Tibial nerve (tissue), 4 donors: ENCODE measurements around the gene LCP1. TPM values are rescaled to one million over a fixed set of nuclear protein-coding genes. Genes with fewer than 3 reads are reported as not detected.

ENCODE experiments used
- DNase-seq, 2 donors: peaks; one replicate each; pipeline ENCODE4 v3.0.0-alpha.2; 2019; ENCODE audit warnings: low spot score in 2 of 2
- H3K27ac ChIP-seq, 4 donors: fragments of 200-600 bp; sonication (generic) in 3 of 4; one replicate each; pipeline ENCODE4 v1.5.1; 2017 to 2019; ENCODE audit warnings: mild to moderate bottlenecking in 1 of 4
- H3K27me3 ChIP-seq, 2 donors: fragments of 200-600 bp; sonication (generic) in 1 of 2; one replicate each; pipeline versions ENCODE4 v1.5.1 to v1.6.0; 2017 to 2019
- H3K36me3 ChIP-seq, 3 donors: fragments of 200-600 bp; sonication (generic); one replicate each; pipeline ENCODE4 v1.5.1; 2018 to 2019
- H3K4me1 ChIP-seq, 4 donors: fragments of 200-600 bp; sonication (generic) in 3 of 4; one replicate each; pipeline ENCODE4 v1.5.1; 2017 to 2019
- H3K4me3 ChIP-seq, 4 donors: fragments of 200-600 bp; sonication (generic) in 3 of 4; one replicate each; pipeline ENCODE4 v1.5.1; 2017 to 2019; ENCODE audit warnings: mild to moderate bottlenecking in 1 of 4, moderate library complexity in 1 of 4
- H3K9me3 ChIP-seq, 4 donors: fragments of 200-600 bp; sonication (generic) in 3 of 4; one replicate each; pipeline ENCODE4 v1.5.1; 2017 to 2019
- CTCF ChIP-seq, 5 experiments: fragments of 200-600 bp in 3 of 5; fragments of 450-650 bp in 2 of 5; sonication (generic) in 3 of 5; IDR thresholded peaks; one replicate each; pipeline ENCODE4 v1.5.1; 2016 to 2019; ENCODE audit warnings: antibody characterized with exemption in 5 of 5, mild to moderate bottlenecking in 3 of 5, moderate library complexity in 2 of 5
- EP300 ChIP-seq, 2 donors: sonication (generic); formaldehyde crosslinking; IDR thresholded peaks; one replicate each; pipeline ENCODE4 v1.6.1; 2017; ENCODE audit warnings: antibody characterized with exemption in 2 of 2, mild to moderate bottlenecking in 1 of 2
- POLR2A ChIP-seq, 2 donors: fragments of 450-650 bp; IDR thresholded peaks; one replicate each; pipeline ENCODE4 v1.6.1; 2017; ENCODE audit warnings: antibody characterized with exemption in 2 of 2, mild to moderate bottlenecking in 2 of 2, moderate library complexity in 2 of 2
- WGBS, 2 donors: methylation state at CpG; one replicate each; pipeline ENCODE4 v1.1.5; 2018; 5-methylcytosine and 5-hydroxymethylcytosine counted together
- total RNA-seq, 4 donors: library from RNA; depleted of rRNA; stranded (reverse); fragments of >200 nt; gene quantifications; one replicate each; pipeline ENCODE4 v1.1.0, GENCODE V29; 2016

The LCP1 gene
- total RNA-seq, 4 donors from 2014 or later: 18.1 to 62.7 (median 22.4) TPM

DNA sequence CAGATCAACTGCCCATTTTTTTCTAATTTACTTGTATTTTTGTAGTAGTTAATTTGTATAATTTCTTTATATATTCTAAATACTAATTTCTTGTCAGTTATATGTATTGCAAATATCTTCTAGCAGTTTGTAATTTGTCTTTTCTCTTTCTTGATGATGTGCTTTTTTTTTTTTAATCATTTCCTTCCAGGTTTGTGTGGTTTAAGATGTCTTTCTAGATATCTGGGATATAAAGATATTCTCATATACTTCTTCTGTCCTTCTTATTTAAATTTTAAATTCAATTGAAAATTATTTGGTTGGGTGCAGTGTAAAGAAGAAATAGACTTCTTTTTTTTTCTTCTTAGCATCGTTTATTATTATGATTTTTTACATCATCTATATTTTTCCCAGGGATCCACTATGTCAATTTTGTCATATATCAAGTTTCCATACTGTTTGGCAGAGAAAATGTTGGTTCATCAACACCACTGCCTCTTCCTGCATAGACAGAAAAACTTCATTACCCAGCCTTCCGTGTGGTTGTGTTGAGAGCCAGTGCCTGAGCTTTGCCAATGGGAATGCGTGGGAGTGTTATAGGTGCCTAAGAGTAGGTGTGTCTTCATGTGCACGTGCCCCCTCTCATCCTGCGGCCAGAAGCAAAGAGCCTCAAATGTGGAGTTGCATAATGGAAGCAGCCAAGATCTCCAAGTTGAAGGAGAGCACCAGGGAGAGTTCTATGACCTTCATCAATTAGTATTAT, 93.0 kb downstream of the LCP1 start:
- DNase-seq: no peak
- Histone ChIP-seq H3K4me3 (no peak overlapping the region), H3K27ac (no peak overlapping the region), H3K27me3 (no peaks in the 10 kb centered on the region), H3K9me3 (no peaks in the 10 kb centered on the region), H3K4me1 (no peaks in the 10 kb centered on the region), H3K36me3 (no peaks in the 10 kb centered on the region)
- WGBS, 2 donors: 79 to 83% methylated on average over 5 of the region's 5 CpGs
- TF ChIP-seq CTCF (IDR thresholded peaks at IDR 0.05) (no peak), POLR2A (IDR thresholded peaks at IDR 0.05) (no peak), EP300 (IDR thresholded peaks at IDR 0.05) (no peak)

GRCh38 chr13:46087481-46087880, 94.5 kb downstream of the LCP1 start:
- H3K9me3 ChIP-seq: no peaks in the 10 kb centered on the region
- no peak for TF ChIP-seq CTCF (IDR thresholded peaks at IDR 0.05)
- TF ChIP-seq POLR2A (IDR thresholded peaks at IDR 0.05): no peak
- no peak for TF ChIP-seq EP300 (IDR thresholded peaks at IDR 0.05)
- H3K4me3 ChIP-seq: no peak overlapping the region
- no peaks in the 10 kb centered on the region for H3K4me1 ChIP-seq
- no peaks in the 10 kb centered on the region for H3K36me3 ChIP-seq
- DNase-seq: no peak
- H3K27me3 ChIP-seq: no peaks in the 10 kb centered on the region
- H3K27ac ChIP-seq: no peak overlapping the region

DNA sequence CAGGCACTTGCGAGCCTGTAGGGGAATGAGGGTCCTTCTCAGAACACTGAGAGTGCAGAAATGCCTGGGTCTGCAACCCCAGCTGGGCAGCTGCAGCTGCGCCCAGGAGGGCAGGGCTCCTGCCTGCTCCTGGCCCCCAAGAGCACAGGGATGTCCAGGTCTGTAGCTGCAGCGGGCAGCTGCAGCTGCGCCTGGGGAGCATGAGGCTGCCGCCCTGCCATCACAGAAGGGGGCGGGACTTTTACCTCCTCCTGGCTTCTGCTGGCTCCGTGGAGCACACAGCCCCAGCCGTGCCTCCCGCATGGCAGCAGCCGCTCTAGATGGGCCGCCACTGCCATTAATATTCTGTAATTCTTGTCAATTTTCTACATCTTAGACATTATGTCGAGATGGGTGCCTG, 95.0 kb downstream of the LCP1 start:
- no peaks in the 10 kb centered on the region for H3K27me3 ChIP-seq
- H3K4me1 ChIP-seq: no peaks in the 10 kb centered on the region
- DNase-seq: no peak
- no peak overlapping the region for H3K27ac ChIP-seq
- no peaks in the 10 kb centered on the region for H3K9me3 ChIP-seq
- whole genome bisulfite sequencing, 2 donors: 92 to 97% methylated on average over 12 of the region's 12 CpGs
- TF ChIP-seq POLR2A (IDR thresholded peaks at IDR 0.05) (no peak), CTCF (IDR thresholded peaks at IDR 0.05) (no peak), EP300 (IDR thresholded peaks at IDR 0.05) (no peak)
- H3K4me3 ChIP-seq: no peak overlapping the region
- no peaks in the 10 kb centered on the region for H3K36me3 ChIP-seq

DNA sequence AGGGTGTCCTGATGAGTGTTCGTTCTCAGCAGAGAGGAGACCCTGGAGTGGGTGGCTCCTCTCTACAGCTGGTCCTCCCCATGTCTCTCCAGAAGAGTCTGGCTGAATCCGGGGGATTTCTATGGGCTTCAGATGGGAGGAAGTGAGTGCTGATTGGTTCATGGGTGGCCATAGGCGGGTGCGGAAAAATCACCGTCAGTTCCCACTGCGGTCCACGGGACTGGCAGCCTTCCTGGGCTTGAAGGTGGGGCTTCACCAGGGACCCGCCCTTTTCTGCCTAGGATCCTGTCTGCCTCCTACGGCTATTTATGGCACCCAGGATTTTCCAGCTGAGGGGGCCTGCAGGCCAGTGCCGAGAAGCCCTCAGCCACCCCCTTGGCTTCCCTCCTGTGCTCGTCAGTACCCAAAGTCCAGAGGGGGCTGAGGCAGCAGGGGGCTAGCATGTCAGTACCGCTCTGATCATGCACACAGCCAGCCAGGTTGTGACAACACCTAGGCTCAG, 95.5 kb downstream of the LCP1 start:
- TF ChIP-seq CTCF (IDR thresholded peaks at IDR 0.05) (no peak), POLR2A (IDR thresholded peaks at IDR 0.05) (no peak), EP300 (IDR thresholded peaks at IDR 0.05) (no peak)
- no peaks in the 10 kb centered on the region for H3K9me3 ChIP-seq
- no peaks in the 10 kb centered on the region for H3K4me1 ChIP-seq
- DNase-seq: no peak
- no peaks in the 10 kb centered on the region for H3K36me3 ChIP-seq
- WGBS, 2 donors: 72 to 82% methylated on average over 11 of the region's 12 CpGs
- H3K4me3 ChIP-seq: no peak overlapping the region
- H3K27me3 ChIP-seq: no peaks in the 10 kb centered on the region
- H3K27ac ChIP-seq: no peak overlapping the region

DNA sequence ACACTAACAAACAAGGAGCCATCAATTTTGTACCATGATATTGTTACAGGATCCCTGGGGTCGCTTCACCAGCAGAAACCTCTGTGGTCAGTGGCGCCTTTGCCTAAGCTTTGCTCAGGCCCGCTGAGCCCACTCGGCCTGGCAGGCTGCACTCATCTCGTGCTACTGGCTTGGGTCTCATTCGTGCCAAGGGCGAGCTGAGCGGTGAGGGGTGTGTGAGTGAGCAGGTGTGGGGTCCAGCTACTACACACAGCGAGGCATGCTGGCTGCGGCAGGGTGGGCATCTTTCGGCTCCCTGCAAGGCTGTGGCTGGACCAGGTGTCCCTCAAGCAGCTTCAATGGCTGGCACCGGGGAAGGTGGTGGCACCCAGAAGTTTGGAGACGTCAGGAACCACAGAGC, 96.2 kb downstream of the LCP1 start:
- Histone ChIP-seq H3K4me3 (no peak overlapping the region), H3K36me3 (no peaks in the 10 kb centered on the region), H3K27me3 (no peaks in the 10 kb centered on the region), H3K27ac (no peak overlapping the region), H3K4me1 (no peaks in the 10 kb centered on the region), H3K9me3 (no peaks in the 10 kb centered on the region)
- no peak for DNase-seq
- WGBS, 2 donors: 94 to 95% methylated on average over 13 of the region's 13 CpGs
- TF ChIP-seq CTCF (IDR thresholded peaks at IDR 0.05): no peak
- TF ChIP-seq EP300 (IDR thresholded peaks at IDR 0.05): no peak
